CD4-positive, CD25-positive, alpha-beta regulatory T cell (primary cell): Measurements from ENCODE around the gene BBS7. TPM values are rescaled to one million over a fixed set of nuclear protein-coding genes. Genes with fewer than 3 reads are reported as not detected.

Experiments used
- ATAC-seq, 2 donors: fragments of 150-1000 bp; cut with Tn5 transposase; one replicate each; pipeline ENCODE4 v1.10.0; 2021; ENCODE audit warnings: low read depth in 2 of 2, moderate number of reproducible peaks in 2 of 2, moderate library complexity in 1 of 2
- DNase-seq, 3 donors: peaks; one replicate each; pipeline versions ENCODE4 v3.0.0 to v3.0.0-alpha.2; 2012 to 2022; ENCODE audit warnings: mixed read lengths in 1 of 3
- H3K27ac ChIP-seq: one replicate; pipeline ENCODE4 v1.7.0; 2013; ENCODE audit warnings: mild to moderate bottlenecking, low read length; ENCODE audit not compliant: insufficient read depth, poor library complexity, severe bottlenecking
- H3K27me3 ChIP-seq: one replicate; pipeline ENCODE4 v1.7.0; 2013; ENCODE audit warnings: low read length; ENCODE audit not compliant: control insufficient read depth, insufficient read depth
- H3K36me3 ChIP-seq: one replicate; pipeline ENCODE4 v1.7.0; 2013; ENCODE audit warnings: mild to moderate bottlenecking, low read length, moderate library complexity; ENCODE audit not compliant: control insufficient read depth, insufficient read depth
- H3K4me1 ChIP-seq: 2 replicates; pipeline ENCODE4 v1.7.0; 2013; ENCODE audit warnings: mild to moderate bottlenecking, low read length; ENCODE audit not compliant: insufficient read depth, control insufficient read depth, poor library complexity, severe bottlenecking
- H3K4me3 ChIP-seq: one replicate; pipeline ENCODE4 v1.7.0; 2013; ENCODE audit warnings: low read depth, mild to moderate bottlenecking, low read length, moderate library complexity
- H3K9me3 ChIP-seq, 2 experiments: 1 replicate in 1 of 2; 2 replicates in 1 of 2; pipeline ENCODE4 v1.7.0; 2013; ENCODE audit warnings: low read length in 2 of 2, mild to moderate bottlenecking in 1 of 2, moderate library complexity in 1 of 2; ENCODE audit not compliant: control insufficient read depth in 2 of 2
- H3K27ac Mint-ChIP-seq, 3 donors: one replicate each; pipeline ENCODE4 v1.8.0; 2020 to 2022; ENCODE audit warnings: mild to moderate bottlenecking in 3 of 3, mixed read lengths in 3 of 3, moderate library complexity in 2 of 3
- H3K27me3 Mint-ChIP-seq: one replicate; pipeline ENCODE4 v1.8.0; 2022; ENCODE audit warnings: mild to moderate bottlenecking, mixed read lengths
- H3K36me3 Mint-ChIP-seq: one replicate; pipeline ENCODE4 v1.8.0; 2020; ENCODE audit warnings: mixed read lengths
- H3K4me1 Mint-ChIP-seq, 4 donors: one replicate each; pipeline ENCODE4 v1.8.0; 2020 to 2022; ENCODE audit warnings: mixed read lengths in 4 of 4, mild to moderate bottlenecking in 1 of 4
- H3K4me3 Mint-ChIP-seq, 4 donors: one replicate each; pipeline ENCODE4 v1.8.0; 2020 to 2022; ENCODE audit warnings: mild to moderate bottlenecking in 4 of 4, mixed read lengths in 4 of 4, moderate library complexity in 3 of 4
- H3K9me3 Mint-ChIP-seq, 7 donors: one replicate each; pipeline ENCODE4 v1.8.0; 2020 to 2022; ENCODE audit warnings: mixed read lengths in 7 of 7, mild to moderate bottlenecking in 3 of 7, moderate library complexity in 2 of 7
- polyA plus RNA-seq, 4 donors: library from polyadenylated mRNA; unstranded; fragments of 300-500 nt; fragmentation: Illumina TruSeq; gene quantifications; one replicate each; pipeline ENCODE4 v1.2.3, GENCODE V29; 2021
- total RNA-seq: library from RNA; stranded (reverse); gene quantifications from one replicate; pipeline ENCODE4 v1.2.3, GENCODE V29; 2022

Gene BBS7
- total and polyA plus RNA-seq, 5 donors from 2014 or later = 5.1 to 9.0 (median 6.2) TPM

DNA sequence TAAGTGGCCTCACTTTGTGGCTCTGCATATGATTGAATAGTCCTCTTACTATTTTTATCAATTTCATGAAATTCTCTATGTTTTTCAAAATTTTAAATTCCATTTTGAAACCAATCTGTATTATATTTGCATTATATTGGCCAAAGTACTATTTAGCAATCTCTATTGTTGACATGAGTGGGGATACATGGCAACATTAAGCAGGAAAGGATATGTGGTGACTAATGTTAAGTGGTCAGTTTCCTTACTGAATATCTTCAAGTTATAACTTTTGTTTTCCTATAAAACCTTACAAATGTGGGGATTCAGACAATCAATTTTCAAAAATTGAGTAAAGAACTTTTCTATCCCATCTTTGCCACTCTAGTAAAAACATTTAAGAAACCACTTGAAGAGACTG, 10.2 kb downstream of the BBS7 start:
- Mint-ChIP-seq H3K4me3 (no peak overlapping the region), H3K4me1 (peaks cover 0 to 11% (median 0%) of the 10 kb centered on the region in 4 donors), H3K27me3 (no peaks in the 10 kb centered on the region), H3K9me3 (no peaks in the 10 kb centered on the region), H3K27ac (no peak overlapping the region), H3K36me3 (peaks cover 5% of the 10 kb centered on the region)
- DNase-seq (no peak), ATAC-seq (no peak)
- Histone ChIP-seq H3K27ac (no peak overlapping the region), H3K4me1 (no peaks in the 10 kb centered on the region), H3K9me3 (no peaks in the 10 kb centered on the region), H3K4me3 (no peak overlapping the region), H3K27me3 (no peaks in the 10 kb centered on the region), H3K36me3 (peaks cover 3% of the 10 kb centered on the region)

DNA sequence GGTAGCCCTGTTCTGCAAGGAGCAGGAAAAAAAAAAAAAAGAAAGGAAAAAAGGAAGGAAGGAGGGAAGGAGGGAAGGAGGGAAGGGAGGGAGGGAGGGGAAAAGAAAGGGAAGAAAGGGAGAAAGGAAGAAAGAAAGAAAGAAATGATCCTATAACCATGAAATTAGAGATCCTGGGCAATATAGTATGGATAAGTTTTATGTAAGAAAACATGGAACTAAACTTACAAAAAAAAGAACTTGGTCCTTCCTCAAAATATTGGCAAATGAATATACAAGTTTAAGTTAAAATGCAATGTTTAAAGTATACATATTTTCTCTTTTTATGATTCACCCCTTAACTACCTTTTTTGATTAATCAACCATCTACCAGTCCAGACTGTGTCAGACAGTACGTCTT, 18.9 kb downstream of the BBS7 start:
- H3K36me3 ChIP-seq = peaks cover 6% of the 10 kb centered on the region
- Mint-ChIP-seq H3K27me3 (no peaks in the 10 kb centered on the region), H3K4me3 (no peak overlapping the region), H3K4me1 (peaks cover 0 to 4% (median 0%) of the 10 kb centered on the region in 4 donors), H3K27ac (no peak overlapping the region), H3K36me3 (peaks cover 28% of the 10 kb centered on the region), H3K9me3 (peaks cover 0 to 1% (median 0%) of the 10 kb centered on the region in 7 donors)
- no peak for ATAC-seq
- H3K4me1 ChIP-seq = no peaks in the 10 kb centered on the region
- no peak for DNase-seq
- H3K4me3 ChIP-seq = no peak overlapping the region
- H3K27me3 ChIP-seq = no peaks in the 10 kb centered on the region
- H3K27ac ChIP-seq = no peak overlapping the region
- H3K9me3 ChIP-seq = no peaks in the 10 kb centered on the region

DNA sequence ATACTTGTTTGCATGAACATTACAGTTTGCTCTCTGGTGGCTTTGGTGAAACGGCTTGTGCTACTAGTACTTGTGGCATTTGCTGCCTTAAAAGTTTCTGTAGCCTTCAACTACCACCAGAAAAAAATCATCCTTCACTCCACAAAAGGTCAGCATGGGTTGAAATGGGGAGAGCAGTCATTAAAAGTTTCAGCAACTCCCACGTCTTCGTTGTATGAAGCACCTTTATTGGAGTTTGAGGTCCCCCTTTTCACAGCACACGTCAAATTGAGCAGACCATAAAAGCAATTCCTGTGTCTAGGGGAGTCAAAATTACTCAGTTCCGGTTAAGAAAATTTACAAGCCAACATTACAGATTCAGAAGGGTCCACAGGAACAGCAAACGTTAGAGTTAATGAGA, 23.6 kb downstream of the BBS7 start:
- Histone ChIP-seq H3K9me3 (no peaks in the 10 kb centered on the region), H3K36me3 (peaks cover 11% of the 10 kb centered on the region), H3K27me3 (no peaks in the 10 kb centered on the region), H3K4me1 (no peaks in the 10 kb centered on the region), H3K4me3 (no peak overlapping the region), H3K27ac (no peak overlapping the region)
- Mint-ChIP-seq H3K4me1 (peaks cover 0 to 4% (median 0%) of the 10 kb centered on the region in 4 donors), H3K27ac (no peak overlapping the region), H3K9me3 (no peaks in the 10 kb centered on the region), H3K36me3 (peaks cover 32% of the 10 kb centered on the region), H3K27me3 (no peaks in the 10 kb centered on the region), H3K4me3 (no peak overlapping the region)
- DNase-seq (no peak), ATAC-seq (no peak)

DNA sequence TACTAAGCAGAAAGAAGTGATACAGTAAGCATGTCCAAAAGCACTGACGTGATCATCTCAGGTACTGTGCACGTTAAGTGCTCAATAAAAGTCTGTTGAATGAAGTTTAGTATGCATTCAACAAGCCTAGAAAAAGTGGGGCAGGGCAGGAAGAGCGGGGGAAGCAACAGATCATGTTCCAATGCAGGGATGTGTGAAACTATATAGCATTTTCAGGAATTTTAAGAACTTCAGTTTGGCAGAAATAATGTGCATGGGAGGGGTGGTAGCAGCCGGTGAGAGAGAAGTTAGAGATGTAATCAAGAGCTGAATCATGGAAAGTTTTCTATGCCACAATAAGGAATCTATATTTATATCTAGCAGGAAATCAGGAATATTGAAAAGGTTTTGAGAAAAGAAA, 27.4 kb downstream of the BBS7 start:
- Mint-ChIP-seq H3K27me3 (no peaks in the 10 kb centered on the region), H3K27ac (no peak overlapping the region), H3K9me3 (no peaks in the 10 kb centered on the region), H3K4me1 (no peaks in the 10 kb centered on the region), H3K4me3 (no peak overlapping the region), H3K36me3 (peaks cover 34% of the 10 kb centered on the region)
- Histone ChIP-seq H3K4me3 (no peak overlapping the region), H3K27me3 (no peaks in the 10 kb centered on the region), H3K27ac (no peak overlapping the region), H3K36me3 (peaks cover 16% of the 10 kb centered on the region), H3K9me3 (no peaks in the 10 kb centered on the region), H3K4me1 (no peaks in the 10 kb centered on the region)
- ATAC-seq (no peak), DNase-seq (no peak)

DNA sequence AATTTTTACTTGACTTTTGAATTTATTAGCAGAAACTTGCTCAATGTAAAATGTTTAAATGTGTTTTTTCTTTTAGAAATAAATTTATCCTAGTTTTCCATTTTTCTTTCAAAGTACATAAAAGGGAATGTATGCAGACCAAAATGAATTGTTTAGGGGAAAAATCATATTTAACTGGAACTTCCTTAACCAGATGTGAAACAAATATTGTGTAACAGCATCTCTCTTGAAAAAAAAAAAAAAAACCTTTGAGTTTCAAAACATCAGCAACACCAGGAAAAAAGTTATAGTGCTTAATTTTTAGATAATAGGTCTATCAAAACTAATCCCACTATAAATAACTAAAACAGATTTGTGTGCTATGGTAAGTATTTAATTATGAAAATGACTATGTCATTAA, 32.1 kb downstream of the BBS7 start:
- Mint-ChIP-seq H3K27ac (no peak overlapping the region), H3K9me3 (no peaks in the 10 kb centered on the region), H3K27me3 (no peaks in the 10 kb centered on the region), H3K4me3 (no peak overlapping the region), H3K36me3 (peaks cover 21% of the 10 kb centered on the region), H3K4me1 (no peaks in the 10 kb centered on the region)
- Histone ChIP-seq H3K27ac (no peak overlapping the region), H3K9me3 (no peaks in the 10 kb centered on the region), H3K4me3 (no peak overlapping the region), H3K4me1 (no peaks in the 10 kb centered on the region), H3K36me3 (peaks cover 16% of the 10 kb centered on the region), H3K27me3 (no peaks in the 10 kb centered on the region)
- ATAC-seq (no peak), DNase-seq (no peak)

DNA sequence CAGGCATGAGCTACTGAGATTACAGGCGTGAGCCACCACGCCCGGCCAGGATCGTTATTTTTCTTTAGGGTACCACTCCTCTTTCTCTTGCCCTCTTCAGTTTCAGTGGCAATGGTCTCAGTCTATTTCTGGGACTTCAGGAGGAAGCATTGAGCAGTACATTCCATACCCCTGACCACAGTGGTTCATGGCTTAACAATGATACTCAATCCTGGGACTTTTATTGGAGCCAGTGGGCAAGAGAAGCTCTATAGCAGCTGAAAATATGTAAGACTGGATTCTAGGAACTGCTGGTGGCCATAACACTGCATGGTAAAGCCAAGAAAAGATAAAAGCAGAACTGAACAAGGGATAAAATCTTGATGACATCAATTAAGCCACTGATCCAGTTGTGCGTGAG, 40.8 kb downstream of the BBS7 start:
- no peak overlapping the region for H3K27ac Mint-ChIP-seq
- H3K27me3 Mint-ChIP-seq = no peaks in the 10 kb centered on the region
- no peak overlapping the region for H3K4me3 Mint-ChIP-seq
- H3K36me3 Mint-ChIP-seq = peaks cover 3% of the 10 kb centered on the region
- Histone ChIP-seq H3K9me3 (no peaks in the 10 kb centered on the region), H3K36me3 (peaks cover 11% of the 10 kb centered on the region), H3K27ac (no peak overlapping the region), H3K27me3 (no peaks in the 10 kb centered on the region), H3K4me1 (no peaks in the 10 kb centered on the region), H3K4me3 (no peak overlapping the region)
- no peak for DNase-seq
- H3K9me3 Mint-ChIP-seq = no peaks in the 10 kb centered on the region
- ATAC-seq = no peak
- H3K4me1 Mint-ChIP-seq = peaks cover 0 to 2% (median 0%) of the 10 kb centered on the region in 4 donors

DNA sequence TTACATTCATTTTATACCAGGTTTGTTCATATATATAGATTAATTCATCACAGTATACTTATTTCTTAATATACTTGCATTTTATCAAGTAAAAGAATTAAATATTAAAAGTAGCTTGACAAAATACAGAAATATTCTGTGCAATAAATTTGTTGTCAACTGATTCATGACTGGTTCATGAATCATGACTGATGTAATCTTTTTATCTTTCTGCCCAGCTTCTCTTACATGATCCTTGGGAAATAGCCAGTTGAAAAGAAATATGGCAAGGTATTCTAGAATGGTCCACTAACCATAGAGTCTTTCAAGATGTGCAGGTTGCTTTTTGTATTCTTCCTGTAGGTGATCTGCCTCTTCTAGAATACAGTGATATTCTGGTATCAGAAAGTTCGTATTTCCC, 42.4 kb downstream of the BBS7 start:
- Mint-ChIP-seq H3K9me3 (no peaks in the 10 kb centered on the region), H3K36me3 (peaks cover 3% of the 10 kb centered on the region), H3K27me3 (no peaks in the 10 kb centered on the region), H3K4me1 (peaks cover 2 to 13% (median 5%) of the 10 kb centered on the region in 4 donors), H3K4me3 (peak overlapping the region in 1 of 4 donors; percentile 75), H3K27ac (no peak overlapping the region)
- H3K4me1 ChIP-seq = peaks cover 10% of the 10 kb centered on the region
- H3K4me3 ChIP-seq = no peak overlapping the region
- H3K27me3 ChIP-seq = no peaks in the 10 kb centered on the region
- H3K27ac ChIP-seq = no peak overlapping the region
- peaks cover 4% of the 10 kb centered on the region for H3K36me3 ChIP-seq
- ATAC-seq = no peak
- DNase-seq = no peak
- no peaks in the 10 kb centered on the region for H3K9me3 ChIP-seq

DNA sequence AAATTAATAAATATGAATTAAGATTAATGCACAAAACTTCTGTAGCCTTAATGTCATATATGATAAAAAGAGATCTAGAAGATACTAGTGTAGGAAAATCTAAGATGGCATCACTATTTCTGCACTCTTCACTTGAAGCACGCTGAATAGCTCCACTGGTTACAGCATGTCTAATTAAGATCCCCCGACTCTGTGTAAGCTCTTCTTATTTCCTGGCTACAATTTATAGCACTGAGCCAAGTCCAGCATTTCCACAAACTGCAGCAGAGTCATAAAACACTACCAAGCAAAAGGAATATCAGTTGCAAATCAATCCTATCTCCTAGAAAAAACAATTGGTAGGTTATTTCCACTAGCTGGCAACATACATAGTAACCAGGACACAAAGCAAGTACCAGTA, 45.3 kb downstream of the BBS7 start:
- peaks cover 5 to 27% (median 15%) of the 10 kb centered on the region in 4 donors for H3K4me1 Mint-ChIP-seq
- no peaks in the 10 kb centered on the region for H3K9me3 Mint-ChIP-seq
- Histone ChIP-seq H3K27ac (no peak overlapping the region), H3K4me3 (no peak overlapping the region), H3K4me1 (peaks cover 21% of the 10 kb centered on the region), H3K9me3 (no peaks in the 10 kb centered on the region), H3K27me3 (no peaks in the 10 kb centered on the region), H3K36me3 (peaks cover 4% of the 10 kb centered on the region)
- H3K36me3 Mint-ChIP-seq = no peaks in the 10 kb centered on the region
- no peaks in the 10 kb centered on the region for H3K27me3 Mint-ChIP-seq
- no peak overlapping the region for H3K27ac Mint-ChIP-seq
- ATAC-seq = no peak
- H3K4me3 Mint-ChIP-seq = peak overlapping the region; percentile 26 to 82 (median 57)
- DNase-seq = no peak
